Peyer's patch (tissue), 4 donors: ENCODE data around the gene NDUFS8. TPM values are rescaled to one million over a fixed set of nuclear protein-coding genes. Genes with fewer than 3 reads are reported as not detected.

Experiments
- DNase-seq, 3 donors: peaks; one replicate each; pipeline ENCODE4 v3.0.0-alpha.2; 2017 to 2019
- H3K27ac ChIP-seq, 4 donors: fragments of 200-600 bp; sonication (generic); one replicate each; pipeline ENCODE4 v1.5.1; 2016 to 2019
- H3K27me3 ChIP-seq, 2 donors: fragments of 200-600 bp; sonication (generic); one replicate each; pipeline ENCODE4 v1.5.1; 2019
- H3K36me3 ChIP-seq, 3 donors: fragments of 200-600 bp; sonication (generic); one replicate each; pipeline ENCODE4 v1.5.1; 2016 to 2019
- H3K4me1 ChIP-seq, 4 donors: fragments of 200-600 bp; sonication (generic); one replicate each; pipeline ENCODE4 v1.5.1; 2016 to 2019
- H3K4me3 ChIP-seq, 4 donors: fragments of 200-600 bp; sonication (generic); 1 replicate in 3 of 4; 2 replicates in 1 of 4; pipeline ENCODE4 v1.5.1; 2016 to 2019; ENCODE audit warnings: mild to moderate bottlenecking in 1 of 4
- H3K9me3 ChIP-seq, 4 donors: fragments of 200-600 bp; sonication (generic); one replicate each; pipeline ENCODE4 v1.5.1; 2016 to 2019; ENCODE audit warnings: mild to moderate bottlenecking in 1 of 4
- POLR2A ChIP-seq, 2 donors: fragments of 450-650 bp; IDR thresholded peaks; one replicate each; pipeline ENCODE4 v1.5.1; 2017; ENCODE audit warnings: antibody characterized with exemption in 2 of 2, mild to moderate bottlenecking in 2 of 2, moderate library complexity in 2 of 2
- small RNA-seq, 2 donors: library from RNA; depleted of rRNA; stranded (forward); fragments of <200 nt; gene quantifications; one replicate each; pipeline ENCODE3, GENCODE V24; 2016
- total RNA-seq, 4 donors: library from RNA; depleted of rRNA; stranded (reverse); fragments of >200 nt; gene quantifications; one replicate each; pipeline ENCODE4 v1.1.0, GENCODE V29; 2016
- TF ChIP-seq, protein P1 (sequence below), 6 experiments: fragments of 450-650 bp in 4 of 6; fragments of 200-600 bp in 2 of 6; sonication (generic) in 1 of 6; IDR thresholded peaks; one replicate each; pipeline ENCODE4 v1.5.1; 2017 to 2019; ENCODE audit warnings: antibody characterized with exemption in 6 of 6, mild to moderate bottlenecking in 3 of 6, moderate library complexity in 1 of 6

The NDUFS8 gene
- total RNA-seq, 4 donors from 2014 or later = 153 to 195 (median 162) TPM

DNA sequence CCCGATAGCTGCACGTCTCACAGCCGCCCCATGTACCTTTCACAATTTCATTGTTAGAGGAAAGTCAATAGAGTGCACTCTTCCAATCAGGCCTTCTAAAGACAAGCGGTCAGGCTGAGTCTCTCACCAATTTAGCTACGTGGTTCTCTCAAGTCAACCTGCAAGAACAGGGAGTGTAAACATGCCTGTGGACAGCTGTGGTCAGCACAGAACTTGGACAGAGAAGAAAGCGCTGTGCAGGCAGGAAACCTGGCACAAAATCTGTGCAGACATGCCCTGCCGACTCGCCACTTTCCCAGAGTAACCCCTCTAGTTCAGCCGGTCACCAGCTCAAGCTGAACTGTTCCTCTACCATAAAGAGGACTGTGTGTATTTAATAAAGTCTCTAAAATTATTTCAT is 51.2 kb downstream of the NDUFS8 start:
- Histone ChIP-seq H3K27me3 (no peaks in the 10 kb centered on the region), H3K9me3 (no peaks in the 10 kb centered on the region), H3K36me3 (peaks cover 0 to 26% (median 0%) of the 10 kb centered on the region in 3 donors), H3K27ac (no peak overlapping the region), H3K4me1 (no peaks in the 10 kb centered on the region), H3K4me3 (no peak overlapping the region)
- no peak for DNase-seq
- TF ChIP-seq POLR2A (IDR thresholded peaks at IDR 0.05) = no peak
- TF ChIP-seq, protein P1, sequence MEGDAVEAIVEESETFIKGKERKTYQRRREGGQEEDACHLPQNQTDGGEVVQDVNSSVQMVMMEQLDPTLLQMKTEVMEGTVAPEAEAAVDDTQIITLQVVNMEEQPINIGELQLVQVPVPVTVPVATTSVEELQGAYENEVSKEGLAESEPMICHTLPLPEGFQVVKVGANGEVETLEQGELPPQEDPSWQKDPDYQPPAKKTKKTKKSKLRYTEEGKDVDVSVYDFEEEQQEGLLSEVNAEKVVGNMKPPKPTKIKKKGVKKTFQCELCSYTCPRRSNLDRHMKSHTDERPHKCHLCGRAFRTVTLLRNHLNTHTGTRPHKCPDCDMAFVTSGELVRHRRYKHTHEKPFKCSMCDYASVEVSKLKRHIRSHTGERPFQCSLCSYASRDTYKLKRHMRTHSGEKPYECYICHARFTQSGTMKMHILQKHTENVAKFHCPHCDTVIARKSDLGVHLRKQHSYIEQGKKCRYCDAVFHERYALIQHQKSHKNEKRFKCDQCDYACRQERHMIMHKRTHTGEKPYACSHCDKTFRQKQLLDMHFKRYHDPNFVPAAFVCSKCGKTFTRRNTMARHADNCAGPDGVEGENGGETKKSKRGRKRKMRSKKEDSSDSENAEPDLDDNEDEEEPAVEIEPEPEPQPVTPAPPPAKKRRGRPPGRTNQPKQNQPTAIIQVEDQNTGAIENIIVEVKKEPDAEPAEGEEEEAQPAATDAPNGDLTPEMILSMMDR (IDR thresholded peaks at IDR 0.05) = no peak

DNA sequence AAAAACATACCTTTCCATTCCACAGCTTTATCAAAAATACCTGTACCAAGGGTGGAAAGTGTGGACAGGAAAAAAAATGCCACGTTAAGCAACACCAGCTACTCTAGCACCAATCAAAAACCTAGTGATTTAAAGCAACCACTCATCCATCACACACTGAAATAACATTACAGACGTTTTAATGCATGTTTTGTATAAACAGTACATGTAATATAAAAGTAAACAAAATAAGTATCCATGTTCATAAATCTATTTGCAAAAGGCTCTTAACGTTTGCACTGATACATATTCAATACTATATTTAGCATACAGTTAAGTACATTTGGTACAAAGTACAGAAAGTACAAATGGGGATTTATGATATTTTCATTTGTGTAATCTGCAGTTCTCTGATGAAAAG is 52.0 kb downstream of the NDUFS8 start:
- TF ChIP-seq POLR2A (IDR thresholded peaks at IDR 0.05) = no peak
- TF ChIP-seq, protein P1 (IDR thresholded peaks at IDR 0.05) = no peak
- Histone ChIP-seq H3K36me3 (peaks cover 0 to 26% (median 0%) of the 10 kb centered on the region in 3 donors), H3K27me3 (no peaks in the 10 kb centered on the region), H3K27ac (no peak overlapping the region), H3K9me3 (no peaks in the 10 kb centered on the region), H3K4me3 (no peak overlapping the region), H3K4me1 (no peaks in the 10 kb centered on the region)
- no peak for DNase-seq

DNA sequence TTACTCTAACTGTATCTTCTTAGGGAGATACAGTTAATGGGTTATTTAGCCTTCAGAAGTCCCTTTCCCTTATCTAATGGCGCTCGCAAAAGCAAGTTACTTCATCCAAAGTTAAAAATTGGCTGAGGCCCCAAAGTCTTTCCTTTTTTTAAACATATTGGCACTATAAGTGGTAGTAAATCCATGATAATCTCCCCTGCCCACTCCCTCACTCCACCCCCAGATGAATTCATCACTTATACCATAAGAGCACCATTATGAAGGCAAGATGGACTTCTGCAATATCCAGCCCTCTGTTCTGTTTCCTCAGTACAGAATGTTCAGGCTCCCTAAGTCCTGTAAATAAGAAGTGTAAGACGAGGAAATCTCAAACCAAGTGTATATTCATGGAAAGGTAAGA is 53.0 kb downstream of the NDUFS8 start:
- Histone ChIP-seq H3K27ac (no peak overlapping the region), H3K27me3 (no peaks in the 10 kb centered on the region), H3K9me3 (no peaks in the 10 kb centered on the region), H3K36me3 (peaks cover 0 to 26% (median 0%) of the 10 kb centered on the region in 3 donors), H3K4me1 (no peaks in the 10 kb centered on the region), H3K4me3 (no peak overlapping the region)
- no peak for DNase-seq
- TF ChIP-seq POLR2A (IDR thresholded peaks at IDR 0.05) = no peak
- TF ChIP-seq, protein P1 (IDR thresholded peaks at IDR 0.05) = no peak

Small RNA genes within 50 kb of the gene (small RNA-seq; reads per million reads assigned to genes)
- gene MIR6753 = 0.18 to 0.38 reads per million in 2 donors

Other genes with a start within 250 kb of the NDUFS8 start
- 100 to 1,000 TPM in 1 of 4 donors, 10 to 100 TPM in 3; 68.7 to 154 (median 91.6) TPM for gene UNC93B1, start 26.6 kb upstream of the NDUFS8 start, total RNA-seq
- 10 to 100 TPM; 14.9 to 53.5 (median 37.0) TPM for gene ALDH3B1, start 20.4 kb upstream of the NDUFS8 start, total RNA-seq
- 100 to 1,000 TPM; 239 to 586 (median 464) TPM for gene TCIRG1, start 8.3 kb downstream of the NDUFS8 start, total RNA-seq
- 100 to 1,000 TPM in 3 of 4 donors, 10 to 100 TPM in 1; 41.3 to 179 (median 130) TPM for gene CHKA, start 90.7 kb downstream of the NDUFS8 start, total RNA-seq
- gene KMT5B, start 182.6 kb downstream of the NDUFS8 start, total RNA-seq = 10 to 100 TPM; 55.3 to 74.8 (median 60.3) TPM
- 100 to 1,000 TPM in 3 of 4 donors, 10 to 100 TPM in 1; 79.2 to 198 (median 183) TPM for gene C11orf24, start 241.3 kb downstream of the NDUFS8 start, total RNA-seq